HepG2 (cell line): ENCODE data around the gene SIGLEC14. TPM values are rescaled to one million over a fixed set of nuclear protein-coding genes. Genes with fewer than 3 reads are reported as not detected.

Experiments
- ARID2 ChIP-seq: sonication (generic); formaldehyde crosslinking; IDR thresholded peaks from 2 replicates; pipeline ENCODE4 v1.8.1; 2022; ENCODE audit warnings: mild to moderate bottlenecking, missing genetic modification reagents, borderline replicate concordance
- BCL6 ChIP-seq: IDR thresholded peaks from 2 replicates; pipeline ENCODE4 v1.6.1; 2016; ENCODE audit warnings: missing genetic modification reagents, missing compliant biosample characterization
- CHCHD3 ChIP-seq: sonication (generic); formaldehyde crosslinking; IDR thresholded peaks from 2 replicates; pipeline ENCODE4 v1.8.0; 2022; ENCODE audit warnings: mild to moderate bottlenecking, missing genetic modification reagents, moderate library complexity
- IRF9 ChIP-seq: sonication (generic); formaldehyde crosslinking; IDR thresholded peaks from 2 replicates; pipeline ENCODE4 v1.8.0; 2022; ENCODE audit warnings: missing genetic modification reagents, mild to moderate bottlenecking, borderline replicate concordance
- IRX3 ChIP-seq: sonication (generic); formaldehyde crosslinking; IDR thresholded peaks from 2 replicates; pipeline ENCODE4 v1.8.1; 2023; ENCODE audit warnings: mild to moderate bottlenecking, low read depth, missing genetic modification reagents, borderline replicate concordance
- MXI1 ChIP-seq: IDR thresholded peaks from 3 replicates; pipeline ENCODE4 v1.6.1; 2012; ENCODE audit warnings: low read depth, low read length, inconsistent platforms, borderline replicate concordance
- NCOA1 ChIP-seq: sonication (generic); formaldehyde crosslinking; IDR thresholded peaks from 2 replicates; pipeline ENCODE4 v1.9.0; 2021; ENCODE audit warnings: missing genetic modification reagents
- NCOA5 ChIP-seq: sonication (generic); formaldehyde crosslinking; IDR thresholded peaks from 2 replicates; pipeline ENCODE4 v1.4.0; 2020; ENCODE audit warnings: missing genetic modification reagents
- NRL ChIP-seq: sonication (generic); formaldehyde crosslinking; IDR thresholded peaks from 2 replicates; pipeline ENCODE4 v1.5.0; 2020; ENCODE audit warnings: missing genetic modification reagents, mild to moderate bottlenecking, moderate library complexity, borderline replicate concordance
- TBX3 ChIP-seq: fragments of 450-650 bp; IDR thresholded peaks from 2 replicates; pipeline ENCODE4 v1.6.1; 2017; ENCODE audit warnings: antibody characterized with exemption, mild to moderate bottlenecking, inconsistent platforms, borderline replicate concordance
- XBP1 ChIP-seq: sonication (generic); formaldehyde crosslinking; IDR thresholded peaks from 2 replicates; pipeline ENCODE4 v1.5.0; 2020; ENCODE audit warnings: missing genetic modification reagents
- ZBTB10 ChIP-seq: sonication (generic); formaldehyde crosslinking; IDR thresholded peaks from 2 replicates; pipeline ENCODE4 v1.4.0; 2020; ENCODE audit warnings: missing genetic modification reagents, borderline replicate concordance
- ZFP37 ChIP-seq: sonication (generic); formaldehyde crosslinking; IDR thresholded peaks from 2 replicates; pipeline ENCODE4 v1.4.0; 2020; ENCODE audit warnings: missing genetic modification reagents, borderline replicate concordance
- ZNF274 ChIP-seq: sonication (generic); formaldehyde crosslinking; IDR thresholded peaks from 2 replicates; pipeline ENCODE4 v1.5.1; 2020; ENCODE audit warnings: mild to moderate bottlenecking, missing genetic modification reagents
- ZNF549 ChIP-seq: sonication (generic); formaldehyde crosslinking; IDR thresholded peaks from 2 replicates; pipeline ENCODE4 v1.5.0; 2020; ENCODE audit warnings: missing genetic modification reagents
- ZNF577 ChIP-seq: sonication (generic); formaldehyde crosslinking; IDR thresholded peaks from 2 replicates; pipeline ENCODE4 v1.4.0; 2020; ENCODE audit warnings: mild to moderate bottlenecking, low read depth, missing genetic modification reagents, borderline replicate concordance
- ZNF687 ChIP-seq: sonication (generic); formaldehyde crosslinking; IDR thresholded peaks from 2 replicates; pipeline ENCODE4 v1.5.1; 2020; ENCODE audit warnings: mild to moderate bottlenecking, missing genetic modification reagents, moderate library complexity
- ZNF792 ChIP-seq: IDR thresholded peaks from 2 replicates; pipeline ENCODE4 v1.6.1; 2016
- ZXDC ChIP-seq: sonication (generic); formaldehyde crosslinking; IDR thresholded peaks from 2 replicates; pipeline ENCODE4 v1.5.0; 2020; ENCODE audit warnings: mild to moderate bottlenecking, missing genetic modification reagents
- polyA plus RNA-seq, 8 experiments: library from polyadenylated mRNA; depleted of rRNA in 3 of 8; stranded (reverse) in 7 of 8; unstranded in 1 of 8; fragments of >200 nt; fragmentation: Illumina TruSeq in 4 of 8; extraction: Trizol in 4 of 8; gene quantifications; 2 replicates each; pipeline versions ENCODE4 v1.2.1 to v1.2.3, GENCODE V29; 2011 to 2016; ENCODE audit warnings: low read depth in 4 of 8, missing spikeins in 1 of 8, mixed read lengths in 1 of 8; ENCODE audit not compliant: insufficient read depth in 1 of 8
- total RNA-seq, 5 experiments: library from RNA; depleted of rRNA; stranded (reverse); fragments of >200 nt; fragmentation: Illumina TruSeq; extraction: Trizol; gene quantifications; 2 replicates each; pipeline ENCODE4 v1.2.3, GENCODE V29; 2016; ENCODE audit warnings: low read depth in 1 of 5

SIGLEC14 gene
- total and polyA plus RNA-seq, 2 of the 13 experiments (the other 11 are each of a cell fraction or from before 2014, with no cell fraction given), result 0.05 to 0.09 TPM

DNA sequence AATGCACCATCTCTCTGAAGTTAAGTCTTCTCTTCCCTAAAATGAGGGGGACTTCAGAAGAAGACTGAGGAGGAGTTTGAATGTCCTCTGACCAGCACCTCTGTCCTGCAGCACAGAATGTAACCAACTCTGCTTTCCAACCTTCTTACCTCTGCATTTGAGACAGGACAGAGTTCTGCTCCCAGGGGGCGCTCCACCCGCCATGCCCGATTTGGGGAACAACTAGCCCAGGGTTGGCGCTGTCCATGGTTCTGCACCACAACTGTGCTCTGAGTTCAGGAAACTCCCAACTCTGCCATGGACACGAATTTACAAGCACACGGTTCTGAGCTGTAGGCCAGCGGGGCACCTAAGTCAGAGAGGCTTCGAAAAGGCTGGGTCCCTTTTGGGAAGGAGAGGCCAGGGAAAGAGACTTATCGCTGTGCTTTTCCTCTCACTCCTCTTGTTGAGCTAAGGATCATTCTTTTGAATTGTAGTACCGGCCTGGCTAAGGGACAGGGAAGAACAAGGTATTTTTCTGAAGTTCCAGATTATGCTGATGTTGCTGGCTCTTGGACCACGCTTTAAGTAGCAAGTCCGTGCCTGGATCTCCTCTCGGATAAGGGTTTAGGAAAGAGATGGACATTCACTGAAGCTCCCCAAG is 38.6 kb downstream of the SIGLEC14 start (continued):
- TF ChIP-seq NRL (CRISPR knock-in tag) (peak; percentile 54; the same call in 1 of the 2 replicates), CHCHD3 (CRISPR knock-in tag) (no peak), BCL6 (CRISPR knock-in tag) (peak; percentile 55; the same call in 1 of the 2 replicates), ARID2 (no peak), ZXDC (CRISPR knock-in tag) (no peak), ZNF549 (CRISPR knock-in tag) (no peak), IRF9 (no peak), ZNF274 (CRISPR knock-in tag) (peak; percentile 81; the same call in 1 of the 2 replicates), NCOA5 (CRISPR knock-in tag) (no peak), ZNF792 (CRISPR knock-in tag) (peak; percentile 96), TBX3 (no peak), ZNF577 (no peak), IRX3 (CRISPR knock-in tag) (no peak; the same call in 1 of the 2 replicates), ZBTB10 (CRISPR knock-in tag) (peak; percentile 77; the same call in 1 of the 2 replicates), ZNF687 (CRISPR knock-in tag) (peak; percentile 26; the same call in 1 of the 2 replicates), XBP1 (CRISPR knock-in tag) (peak; percentile 89; the same call in 1 of the 2 replicates), NCOA1 (CRISPR knock-in tag) (no peak), MXI1 (peak; percentile 64; the same call in 1 of the 3 replicates), ZFP37 (CRISPR knock-in tag) (peak; percentile 95; the same call in 1 of the 2 replicates)
